Stimulated activated CD4-positive, alpha-beta T cell treated with anti-CD3 and anti-CD28 coated beads, Interleukin-4, amount 100 ng/mL, for 48 hours (primary cell): Measurements from ENCODE around the gene PDE6D.

Experiments used
- DNase-seq, 2 donors: peaks; one replicate each; pipeline ENCODE4 v3.0.0-alpha.2; 2020; ENCODE audit warnings: low read depth in 2 of 2

Gene PDE6D

GRCh38 chr2:231707625-231707926 is 73.5 kb downstream of the PDE6D start:
- peak; percentile 35 to 41 for DNase-seq

DNA sequence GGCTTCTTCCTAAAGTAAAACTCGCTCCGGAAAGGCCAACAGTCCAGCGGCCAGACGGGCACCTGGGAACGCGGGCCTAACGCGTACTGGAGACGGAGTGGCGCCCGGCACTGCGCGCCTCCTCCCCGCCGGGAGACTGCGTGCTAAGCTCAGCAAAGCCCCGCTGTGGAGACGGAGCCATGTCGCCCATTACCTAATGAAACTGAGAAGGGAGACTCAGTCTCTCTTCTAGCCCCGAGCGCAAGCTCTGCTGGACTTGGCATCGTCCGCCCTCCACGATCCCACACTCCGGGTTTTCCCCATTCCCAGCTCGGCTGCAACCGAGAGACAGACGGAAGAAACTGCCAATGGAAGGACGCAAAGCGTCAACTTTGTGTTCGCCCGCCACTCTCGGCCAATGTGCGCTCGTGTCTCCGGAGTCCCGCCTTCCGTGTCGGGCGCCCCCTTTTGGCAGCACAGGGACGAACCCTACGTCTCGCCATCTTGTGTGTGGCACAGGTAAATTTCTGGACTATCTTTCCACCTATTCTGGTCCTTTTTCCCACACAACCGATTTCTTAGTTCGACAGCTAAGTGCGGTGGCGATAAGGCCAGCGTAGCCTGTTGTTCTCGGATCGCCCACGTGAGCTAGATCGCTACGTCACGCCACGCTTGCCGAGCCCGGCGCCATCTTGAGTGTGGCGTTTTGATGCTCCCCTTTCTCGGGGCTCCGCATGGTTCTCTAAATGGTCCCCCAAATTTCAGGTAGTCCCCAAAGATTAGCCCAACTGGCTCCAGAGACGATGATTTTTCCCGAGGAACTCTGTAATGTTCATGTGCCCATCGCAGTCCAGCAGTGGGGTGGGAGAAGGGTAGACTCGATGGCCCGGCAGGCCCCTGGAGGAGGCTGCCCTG is 74.1 kb downstream of the PDE6D start:
- DNase-seq = peak; percentile 96 to 98

DNA sequence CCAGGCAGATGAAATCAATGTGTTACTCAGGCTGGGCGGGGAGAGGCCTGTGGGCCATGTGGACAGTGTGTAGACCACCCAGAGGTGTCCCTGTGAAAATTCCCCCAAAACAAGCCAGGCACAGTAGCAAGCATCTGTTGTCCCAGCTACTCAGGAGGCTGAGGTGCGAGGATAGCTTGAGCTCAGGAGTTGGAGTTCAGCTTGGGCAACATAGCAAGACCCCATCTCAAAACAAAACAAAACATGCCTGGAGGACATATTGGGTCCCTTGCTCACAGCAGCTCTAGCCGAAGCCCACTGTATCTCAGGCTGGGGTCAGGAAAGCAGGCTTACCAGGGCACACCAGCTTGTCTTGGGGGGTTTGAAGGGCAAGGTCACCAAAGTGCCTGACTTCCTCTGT is 77.1 kb downstream of the PDE6D start:
- DNase-seq = no peak

DNA sequence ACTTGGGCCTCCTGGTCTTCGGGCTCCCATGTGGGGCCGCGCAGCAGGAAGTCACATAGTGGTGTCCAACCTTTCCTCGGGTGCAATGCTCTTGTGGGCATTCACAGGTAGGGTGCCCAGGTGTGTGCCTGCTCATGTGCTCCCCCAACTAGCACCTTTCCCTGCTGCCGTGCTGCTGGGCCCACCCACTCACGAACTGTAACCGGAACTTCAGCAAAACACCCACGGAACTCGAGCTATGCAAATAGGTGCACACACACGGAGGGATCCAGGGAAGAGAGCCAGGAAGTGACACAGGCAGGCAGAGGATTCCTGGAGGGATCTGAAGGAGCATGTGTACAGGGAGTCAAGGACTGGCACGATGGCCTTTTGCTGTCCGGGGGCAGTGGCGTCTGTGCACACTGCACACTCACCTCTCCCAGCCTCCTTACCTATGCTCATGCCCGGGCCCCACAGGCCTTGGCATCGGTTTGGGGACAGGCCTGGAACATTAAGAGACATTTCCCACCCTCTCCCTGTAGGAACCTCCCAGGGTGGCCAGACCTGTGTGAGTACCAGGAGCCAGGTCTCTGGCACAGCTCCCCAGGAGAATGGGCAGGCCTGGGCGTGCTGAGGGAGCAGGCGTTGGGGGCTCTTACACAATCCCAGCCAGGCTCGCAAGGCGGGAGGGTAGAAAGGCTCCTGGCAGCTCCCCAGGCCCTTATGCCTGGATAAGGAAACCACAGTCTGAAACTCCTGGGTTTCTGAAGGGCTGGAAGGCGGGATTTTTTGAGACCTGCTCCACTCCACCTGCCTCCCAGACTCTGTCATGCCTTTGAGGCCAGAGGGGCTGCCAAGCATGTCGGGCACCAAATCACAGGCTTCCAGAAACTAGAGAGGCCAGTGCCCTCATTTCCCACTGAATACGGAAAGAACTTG is 79.4 kb downstream of the PDE6D start:
- DNase-seq = no peak

DNA sequence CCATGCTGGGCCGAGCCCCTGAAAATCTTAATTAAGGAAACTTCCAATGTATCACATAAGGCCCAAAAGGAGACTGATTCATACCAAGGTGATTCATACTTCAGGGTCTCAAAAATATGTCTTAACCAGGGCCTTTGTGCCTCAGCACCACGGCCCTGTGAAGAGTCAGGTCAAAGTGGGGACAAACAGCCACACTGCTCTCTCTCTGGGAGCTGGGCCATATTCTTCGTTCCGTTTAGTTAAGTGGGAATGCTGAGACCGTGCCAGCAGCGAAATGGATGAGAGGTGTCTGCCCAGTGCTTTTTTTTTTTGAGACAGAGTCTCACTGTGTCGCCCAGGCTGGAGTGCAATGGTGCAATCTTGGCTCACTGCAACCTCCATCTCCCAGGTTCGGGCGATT is 82.1 kb downstream of the PDE6D start:
- DNase-seq = no peak

DNA sequence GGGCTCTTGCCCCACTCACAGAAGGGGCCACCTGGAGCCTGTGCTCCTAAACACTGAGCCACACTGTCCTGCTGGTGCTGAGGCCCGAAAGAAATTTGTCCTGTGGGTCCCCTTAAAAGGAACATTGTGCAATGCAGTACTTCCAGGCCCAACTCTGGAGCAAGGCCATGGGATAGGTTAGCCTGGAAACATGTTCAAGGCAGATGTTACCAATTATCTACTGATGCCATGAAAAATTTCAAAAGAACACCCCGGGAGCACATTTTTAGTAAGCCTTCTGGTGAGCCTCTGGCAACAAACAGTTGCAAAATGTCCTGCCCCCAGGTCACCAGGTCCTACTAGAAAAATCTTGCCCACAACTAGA is 85.1 kb downstream of the PDE6D start:
- DNase-seq = no peak

DNA sequence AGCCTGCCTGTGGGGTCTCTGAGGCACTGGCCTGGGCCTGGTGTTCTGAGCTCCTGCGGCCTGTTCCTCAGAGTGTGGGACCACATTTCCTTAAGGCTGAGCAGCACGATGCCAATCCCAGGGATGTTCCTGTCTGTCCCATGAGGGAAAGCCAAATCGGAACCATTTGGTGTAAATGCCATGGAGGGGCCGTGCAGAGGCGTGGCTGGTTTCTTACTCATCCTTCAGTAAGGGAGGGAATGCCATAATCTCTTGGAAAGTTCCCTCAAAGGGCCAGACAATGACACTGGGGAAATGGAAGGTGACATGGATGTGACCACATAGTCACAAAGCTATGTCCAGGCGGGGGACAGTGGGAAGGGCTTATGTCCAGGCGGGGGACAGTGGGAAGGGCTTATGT is 87.1 kb downstream of the PDE6D start:
- DNase-seq = no peak

- DNase-seq = no peak
Measured at GRCh38 chr2:231692847-231693246, 88.2 kb downstream of the PDE6D start.

DNA sequence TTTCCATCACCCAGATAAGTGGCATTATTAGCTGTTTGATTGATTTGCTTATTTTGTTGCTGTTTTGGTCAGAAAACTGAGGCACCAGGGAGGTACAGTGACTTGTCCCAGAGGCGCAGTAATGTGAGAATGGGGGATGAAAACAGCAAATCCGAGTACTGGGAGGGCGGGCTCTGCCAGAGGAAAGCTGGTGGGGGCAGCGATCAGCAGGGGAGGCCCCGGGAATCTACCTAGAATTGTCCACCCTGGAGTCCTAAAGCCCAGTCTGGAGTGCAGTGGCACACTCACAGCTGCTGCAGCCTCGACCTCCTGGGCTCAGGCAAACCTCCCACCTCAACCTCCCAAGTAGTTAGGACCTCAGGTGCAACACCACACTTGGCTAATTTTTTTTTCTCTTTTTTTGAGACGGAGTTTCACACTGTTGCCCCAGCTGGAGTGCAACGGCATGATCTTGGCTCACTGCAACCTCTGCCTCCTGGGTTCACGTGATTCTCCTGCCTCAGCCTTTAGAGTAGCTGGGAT is 89.8 kb downstream of the PDE6D start:
- no peak for DNase-seq

GRCh38 chr2:231689124-231689893 is 91.8 kb downstream of the PDE6D start:
- no peak for DNase-seq

GRCh38 chr2:231688719-231689118 is 92.4 kb downstream of the PDE6D start:
- no peak for DNase-seq

- DNase-seq = no peak
Measured at GRCh38 chr2:231687961-231688360, 93.1 kb downstream of the PDE6D start.

DNA sequence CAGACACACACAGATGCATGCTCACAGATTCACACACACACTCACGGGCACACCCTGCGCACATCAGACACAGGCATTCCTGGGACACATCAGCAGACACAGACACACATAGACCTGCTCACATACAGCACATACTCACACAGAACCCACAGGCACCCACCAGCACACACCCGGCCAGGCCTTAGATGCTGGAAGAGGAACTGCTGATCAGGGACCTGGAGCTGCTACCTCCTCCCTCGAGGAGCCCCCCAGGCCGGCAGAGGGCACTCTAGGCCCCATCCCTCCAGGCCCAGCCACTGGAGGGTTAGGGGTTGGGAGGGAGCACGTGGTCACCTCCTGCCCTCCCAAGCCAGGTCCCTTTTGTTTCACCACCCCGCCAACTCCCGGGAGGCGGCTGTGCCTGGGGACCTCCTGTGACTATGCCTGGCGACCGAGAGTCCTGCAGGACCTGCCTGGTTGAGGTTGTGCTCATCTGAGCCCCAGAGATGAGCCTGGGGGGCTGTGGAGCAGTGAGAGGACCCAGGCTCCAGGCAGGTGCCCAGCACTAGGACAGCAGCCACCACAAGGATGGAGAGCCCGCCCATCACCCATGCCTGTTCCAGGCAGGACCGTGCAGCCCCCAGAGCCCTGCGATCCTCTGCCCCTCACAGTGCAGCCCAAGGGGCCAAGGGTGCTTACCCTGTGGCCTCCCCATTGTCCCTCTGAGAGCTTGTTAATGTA is 93.8 kb downstream of the PDE6D start:
- peak; percentile 60 to 66 for DNase-seq

DNA sequence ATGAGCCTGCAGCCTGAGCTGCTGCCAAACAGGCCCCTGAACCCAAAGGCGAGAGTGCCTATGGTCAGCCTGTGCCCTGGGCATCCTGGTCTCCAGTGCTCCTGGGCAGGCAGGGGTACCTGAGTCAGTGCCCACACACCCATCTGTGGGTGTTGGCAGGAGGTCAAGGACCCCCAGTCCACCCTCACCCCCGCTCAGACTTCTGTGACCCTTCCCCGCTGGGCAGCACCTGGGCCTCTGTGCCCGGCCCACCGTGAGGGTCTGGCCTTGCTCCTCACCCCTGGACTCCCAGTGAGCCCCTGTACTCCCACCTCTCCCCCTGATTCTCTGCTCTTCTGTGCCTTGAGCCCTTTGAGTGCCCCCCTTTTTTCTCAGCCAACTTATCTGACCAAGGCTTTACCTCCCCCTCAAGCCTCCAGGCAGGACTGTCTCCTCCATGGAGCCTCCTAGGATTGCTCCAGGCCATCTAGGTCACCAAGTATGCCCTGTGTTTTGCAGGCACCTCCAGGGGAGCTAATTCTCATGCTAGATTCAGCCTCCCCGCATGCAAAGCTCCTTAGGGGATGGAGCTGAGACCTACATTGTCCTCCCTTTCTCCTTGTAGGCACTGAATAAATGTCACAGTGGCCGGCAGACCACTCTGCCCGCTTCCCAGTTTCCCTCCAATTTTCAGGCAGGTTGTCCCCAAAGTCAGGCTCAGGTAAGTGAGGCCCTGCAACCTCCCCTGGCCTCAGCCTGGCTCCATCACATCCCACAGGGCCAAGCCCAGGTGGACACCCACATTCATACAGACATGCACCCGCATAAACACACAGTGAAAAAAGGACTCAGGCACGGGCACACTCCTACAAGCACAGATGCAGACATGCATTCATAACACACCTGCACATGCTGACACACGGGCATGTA is 94.6 kb downstream of the PDE6D start:
- no peak for DNase-seq

- DNase-seq = no peak
Measured at GRCh38 chr2:231685349-231686191, 95.5 kb downstream of the PDE6D start.

- no peak for DNase-seq
Measured at GRCh38 chr2:231684314-231685223, 96.5 kb downstream of the PDE6D start.

GRCh38 chr2:231683292-231684235 is 97.5 kb downstream of the PDE6D start:
- DNase-seq = no peak
